GM19023 (cell line): ENCODE data around the gene SFXN5.

Experiments used
- ATAC-seq: cut with Tn5 transposase; IDR thresholded peaks from one replicate; pipeline ENCODE4 v1.9.1; 2021; ENCODE audit warnings: mild to moderate bottlenecking, moderate library complexity; ENCODE audit not compliant: unreplicated experiment

The SFXN5 gene

GRCh38 chr2:72981536-72981935 lies 90.0 kb downstream of the SFXN5 start:
- ATAC-seq = no peak

DNA sequence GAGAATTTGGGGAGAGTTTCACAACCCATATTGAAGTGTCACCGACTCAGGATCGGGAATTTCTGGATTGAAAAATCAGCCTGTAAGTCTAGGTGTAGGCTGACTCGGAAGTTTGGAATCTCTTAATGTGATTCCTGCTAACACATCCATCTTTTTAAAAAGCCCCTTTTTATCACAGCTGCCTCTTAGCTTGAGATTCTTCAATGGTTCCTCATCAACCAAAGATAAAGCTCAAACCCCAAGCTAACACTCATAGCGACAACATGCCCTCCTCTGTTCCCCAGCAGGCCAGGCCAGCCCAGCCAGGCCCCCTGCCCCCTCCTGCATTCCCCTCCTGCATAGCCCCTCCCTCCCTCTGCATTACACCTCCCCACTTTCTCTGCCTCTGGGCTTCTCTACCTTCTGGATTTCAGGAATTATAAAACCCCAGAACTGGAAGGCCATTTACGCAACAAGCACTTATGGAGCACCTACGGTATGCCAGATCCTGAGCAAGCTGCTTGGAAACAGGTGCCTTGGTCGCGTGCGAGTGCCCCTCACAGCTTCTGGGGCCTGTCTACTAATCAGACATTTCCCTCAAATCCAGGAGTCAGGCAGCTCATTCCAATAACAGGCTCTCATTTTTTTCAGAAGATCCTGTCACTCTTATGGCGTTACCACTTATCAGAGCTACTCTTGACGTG lies 90.8 kb downstream of the SFXN5 start:
- ATAC-seq = no peak

DNA sequence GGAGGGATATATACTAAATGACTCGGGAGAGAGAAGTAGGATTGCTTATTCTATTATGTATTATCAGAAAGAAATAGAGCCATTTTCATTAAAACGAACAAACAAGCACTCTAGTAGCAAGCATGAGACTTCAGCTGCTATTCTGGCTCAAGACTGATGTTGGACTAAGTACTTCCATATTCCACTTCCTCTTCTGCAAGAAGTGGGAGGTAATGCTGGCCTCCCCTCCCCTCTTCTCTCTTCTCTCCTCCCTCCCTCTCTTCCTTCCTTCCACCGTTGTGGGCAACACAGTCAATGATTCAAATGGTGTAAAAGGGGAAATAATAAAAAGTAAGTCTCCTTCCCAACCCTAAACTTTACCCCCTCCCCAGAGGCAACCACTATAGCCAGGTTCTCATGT lies 91.6 kb downstream of the SFXN5 start:
- no peak for ATAC-seq

- ATAC-seq = no peak
Observed at GRCh38 chr2:72975017-72975416, 96.5 kb downstream of the SFXN5 start.

- no peak for ATAC-seq
Observed at GRCh38 chr2:72974436-72974754, 97.1 kb downstream of the SFXN5 start.

GRCh38 chr2:72973566-72974435 lies 97.7 kb downstream of the SFXN5 start:
- ATAC-seq = peak; percentile 91

DNA sequence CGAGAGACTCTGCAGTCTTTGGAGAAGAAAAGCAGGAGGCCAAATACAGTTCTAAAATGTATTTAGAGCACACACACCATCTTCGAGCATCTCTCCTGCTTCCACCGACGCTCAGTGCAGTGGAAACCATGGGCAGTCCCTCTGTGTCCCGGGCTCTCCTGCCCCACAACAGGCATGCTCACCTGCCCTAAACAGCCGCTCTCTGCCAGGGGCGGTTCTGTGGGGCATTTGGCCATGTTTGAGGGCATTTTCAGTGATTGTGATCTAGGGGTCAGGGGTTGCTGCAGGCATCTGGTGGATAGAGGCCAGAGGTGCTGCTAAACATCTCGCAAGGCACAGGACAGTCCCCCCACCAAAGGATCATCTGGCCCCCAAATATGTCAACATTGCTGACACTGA lies 98.4 kb downstream of the SFXN5 start:
- ATAC-seq = no peak

DNA sequence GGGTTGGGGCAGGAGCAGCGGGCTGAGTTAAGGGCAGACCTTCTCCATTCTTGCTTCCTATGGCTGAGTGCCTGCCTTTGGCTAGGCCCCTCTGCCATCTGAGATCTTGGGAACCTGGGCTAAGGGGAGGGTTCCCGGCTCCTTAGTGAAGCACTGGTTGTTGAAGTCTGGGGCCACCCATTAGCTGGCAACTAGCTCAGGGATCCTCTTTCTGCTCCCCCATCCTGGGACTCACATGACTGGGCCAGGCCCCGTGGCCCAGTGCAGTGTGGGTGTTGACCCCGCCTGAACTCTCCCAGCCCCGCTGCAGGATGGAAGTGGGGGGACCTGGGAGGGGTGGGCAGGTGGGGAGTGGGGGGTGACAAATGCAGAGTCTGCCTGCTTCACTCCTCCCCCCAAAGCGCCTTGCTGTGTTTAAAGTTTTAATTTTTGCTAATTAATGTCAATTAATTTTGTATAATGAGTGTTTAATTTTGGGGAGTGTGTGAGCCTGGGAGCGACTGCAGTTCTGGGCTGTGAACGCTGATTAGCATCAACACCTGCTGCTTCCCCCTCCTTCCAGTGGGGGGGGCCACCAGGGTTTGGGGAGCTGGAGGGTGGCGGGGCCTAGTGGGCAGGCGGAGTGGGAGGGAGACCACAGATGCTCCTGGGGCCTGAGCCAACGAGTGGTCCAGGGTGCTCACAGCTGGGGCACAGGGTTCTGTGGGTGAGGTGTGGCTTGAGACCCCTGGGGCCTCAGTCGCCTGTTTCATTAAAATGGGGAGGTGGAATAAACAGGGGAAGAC lies 99.0 kb downstream of the SFXN5 start:
- ATAC-seq = no peak

DNA sequence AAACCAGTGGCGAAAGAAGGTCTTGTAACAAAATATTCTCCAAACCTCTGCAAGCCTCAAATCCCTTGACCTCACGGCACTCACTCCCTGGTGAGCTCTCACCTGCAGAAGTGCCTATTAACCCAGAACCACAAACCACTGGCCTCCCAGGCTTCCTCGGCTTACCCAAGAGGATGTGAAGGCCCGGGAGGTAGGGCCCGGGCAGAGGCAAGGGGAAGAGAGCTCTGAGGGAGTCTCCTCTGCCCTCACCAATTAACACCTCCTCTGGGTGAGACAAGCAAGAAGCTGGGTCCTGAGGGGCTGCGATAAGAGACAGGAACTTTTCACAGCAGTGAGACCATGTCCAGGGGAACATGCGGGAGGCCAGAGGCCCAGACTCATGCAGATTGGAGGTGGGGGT lies 100.5 kb downstream of the SFXN5 start:
- no peak for ATAC-seq

DNA sequence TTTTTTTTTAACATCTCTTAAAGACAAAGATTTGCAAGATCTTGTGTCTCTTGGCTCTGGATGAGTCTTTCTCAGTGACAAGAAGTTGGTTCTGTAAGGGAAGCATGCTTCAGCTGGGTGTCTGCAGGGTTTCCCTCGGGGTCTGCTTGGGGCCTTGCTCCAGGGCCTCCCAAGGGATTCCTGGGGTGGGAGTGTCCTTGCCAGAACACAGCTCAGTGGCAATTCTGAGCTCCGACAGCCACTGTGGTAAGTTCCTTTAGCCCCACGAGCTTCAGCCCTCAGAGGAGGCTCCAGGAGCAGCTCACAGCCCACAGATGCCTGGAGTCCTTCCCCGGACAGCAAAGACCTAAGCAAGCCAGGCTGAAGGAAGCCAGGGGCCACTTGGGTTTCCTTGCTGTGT lies 101.8 kb downstream of the SFXN5 start:
- no peak for ATAC-seq

DNA sequence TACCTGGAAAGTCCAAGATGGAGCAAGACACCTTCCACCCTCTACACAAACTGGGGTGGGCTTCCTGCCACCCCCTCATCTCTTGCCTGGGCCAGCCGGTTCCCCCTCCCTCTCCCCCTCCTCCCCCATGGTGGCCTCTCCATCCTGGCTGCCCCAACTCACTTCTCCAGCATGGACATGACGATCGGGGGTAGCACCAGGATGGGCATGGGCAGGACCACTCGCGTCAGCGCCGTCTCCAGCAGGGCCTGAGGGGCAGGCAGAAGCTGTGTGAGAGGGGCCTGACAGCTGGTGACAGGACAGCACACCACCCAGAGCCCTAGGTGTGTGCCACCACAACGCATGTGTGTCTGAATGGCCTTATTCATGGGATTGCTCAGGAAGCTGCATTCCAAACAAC lies 103.2 kb downstream of the SFXN5 start:
- ATAC-seq = no peak

GRCh38 chr2:72965770-72966450 lies 105.6 kb downstream of the SFXN5 start:
- ATAC-seq = no peak

DNA sequence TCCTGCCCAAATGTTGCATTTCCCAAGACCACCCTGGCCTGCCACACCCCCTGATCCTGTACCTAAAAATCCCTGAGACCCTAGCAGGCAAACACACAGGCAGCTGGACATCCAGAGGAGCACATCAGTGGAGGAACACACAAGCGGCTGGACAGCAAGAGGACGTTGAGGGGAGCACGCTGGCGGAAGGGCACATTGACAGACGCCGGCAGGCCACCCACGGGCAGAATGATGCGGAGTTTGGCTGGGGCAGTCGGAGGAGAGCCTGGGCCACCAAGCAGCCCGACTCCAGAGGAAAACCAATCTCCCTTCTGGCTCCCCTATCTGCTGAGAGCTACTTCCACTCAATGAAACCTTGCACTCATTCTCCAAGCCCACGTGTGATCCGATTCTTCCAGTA lies 106.5 kb downstream of the SFXN5 start:
- ATAC-seq = no peak

- ATAC-seq = no peak
Observed at GRCh38 chr2:72964146-72964525, 107.4 kb downstream of the SFXN5 start.

DNA sequence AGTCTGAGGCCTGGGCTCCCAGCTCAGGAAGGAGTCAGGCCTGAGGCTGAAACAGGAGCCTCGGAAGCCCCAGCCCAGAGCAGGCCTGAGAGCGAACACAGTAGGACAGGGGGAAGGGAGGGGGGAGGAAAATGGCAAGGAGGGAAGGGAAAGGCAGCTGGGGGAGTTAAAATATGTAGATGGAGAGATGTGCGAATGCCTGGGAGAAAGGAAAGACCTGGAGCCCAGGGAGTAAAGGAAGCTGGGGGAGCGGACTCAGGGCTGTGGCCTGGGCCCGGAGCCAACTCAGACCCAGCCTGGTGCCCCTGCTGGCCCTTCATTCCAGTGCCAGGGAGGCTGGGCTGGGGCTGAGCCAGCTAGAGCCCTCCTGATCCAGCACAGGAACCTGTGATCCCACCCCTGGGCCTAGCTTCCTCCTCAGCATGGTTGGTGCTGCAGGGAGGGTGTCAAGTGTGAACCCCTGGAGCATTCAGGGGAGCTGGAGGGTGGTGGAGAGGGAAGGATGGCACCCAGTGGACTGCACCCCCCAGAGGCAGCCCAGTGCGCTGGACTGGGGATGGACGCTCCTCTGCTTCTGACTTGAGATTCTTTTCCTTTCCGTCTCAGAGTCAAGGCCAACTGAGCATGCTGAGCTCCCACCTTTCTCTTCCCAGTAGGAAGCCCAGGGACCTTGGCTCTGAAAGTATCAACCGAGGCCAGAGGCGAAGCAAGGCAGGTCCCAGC lies 107.9 kb downstream of the SFXN5 start:
- ATAC-seq = no peak

DNA sequence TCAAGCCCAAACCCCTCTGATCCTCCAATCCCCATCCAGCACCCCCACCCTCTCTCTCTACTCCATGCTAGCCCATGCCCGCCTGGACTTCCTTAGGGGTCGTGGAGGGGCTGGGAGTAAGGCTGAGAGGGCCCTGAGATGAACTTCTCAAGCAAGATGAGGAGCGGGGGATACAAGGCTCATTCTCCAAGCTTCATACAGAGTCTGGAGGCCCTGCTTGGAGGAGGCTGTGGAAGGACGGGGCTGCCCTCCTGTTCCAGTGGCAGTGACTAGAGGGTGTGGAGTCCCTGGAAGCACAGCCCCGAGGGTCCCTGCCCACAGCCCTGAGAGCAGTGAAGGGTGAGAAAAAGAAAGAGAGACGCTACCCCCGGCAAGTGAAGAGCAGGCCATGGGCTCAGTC lies 108.6 kb downstream of the SFXN5 start:
- ATAC-seq = no peak

DNA sequence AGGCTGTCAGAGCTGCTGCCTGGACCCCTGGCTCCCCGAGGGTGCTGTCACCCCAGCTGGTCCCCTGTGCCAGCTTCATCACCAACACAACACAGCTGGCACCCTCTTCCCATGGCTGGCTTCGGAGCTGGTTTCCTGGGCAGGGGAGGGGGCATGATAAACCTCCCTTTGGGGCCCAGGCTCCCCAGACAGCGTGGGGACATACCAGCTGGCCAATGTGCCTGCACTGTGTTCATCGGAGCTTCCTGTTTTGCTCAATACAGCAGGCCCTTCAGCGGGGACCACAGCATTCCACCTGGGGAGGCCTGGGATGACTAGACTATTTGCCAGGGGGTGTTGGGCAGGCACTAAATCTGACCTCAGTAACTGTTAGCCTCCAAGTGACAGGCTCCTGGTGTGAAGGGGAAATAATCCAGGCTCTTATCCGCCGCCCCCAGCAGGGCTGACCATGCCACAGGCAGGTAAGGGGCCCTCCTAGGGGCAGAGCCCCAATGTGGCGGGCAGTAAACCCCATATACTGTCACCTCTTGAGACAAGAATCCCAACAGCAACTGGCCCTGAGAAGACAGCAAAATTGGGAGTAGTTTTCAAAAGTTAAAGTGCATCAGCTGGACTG lies 109.6 kb downstream of the SFXN5 start:
- no peak for ATAC-seq

- ATAC-seq = no peak
Observed at GRCh38 chr2:72961036-72961720, 110.3 kb downstream of the SFXN5 start.
